Gastroesophageal sphincter (tissue), 3 donors: ENCODE results near the gene PDE11A.

ENCODE experiments used
- EP300 ChIP-seq: sonication (generic); formaldehyde crosslinking; IDR thresholded peaks from one replicate; pipeline ENCODE4 v1.6.1; 2017; ENCODE audit warnings: antibody characterized with exemption, mild to moderate bottlenecking
- POLR2A ChIP-seq, 2 donors: fragments of 450-650 bp; IDR thresholded peaks; one replicate each; pipeline ENCODE4 v1.6.1; 2017; ENCODE audit warnings: antibody characterized with exemption in 2 of 2, mild to moderate bottlenecking in 2 of 2, moderate library complexity in 1 of 2
- TF ChIP-seq, protein P1 (sequence below), 4 experiments: fragments of 200-600 bp in 2 of 4; fragments of 450-650 bp in 2 of 4; sonication (generic) in 1 of 4; IDR thresholded peaks; one replicate each; pipeline ENCODE4 v1.5.1; 2017 to 2019; ENCODE audit warnings: antibody characterized with exemption in 4 of 4, mild to moderate bottlenecking in 2 of 4, moderate library complexity in 2 of 4

DNA sequence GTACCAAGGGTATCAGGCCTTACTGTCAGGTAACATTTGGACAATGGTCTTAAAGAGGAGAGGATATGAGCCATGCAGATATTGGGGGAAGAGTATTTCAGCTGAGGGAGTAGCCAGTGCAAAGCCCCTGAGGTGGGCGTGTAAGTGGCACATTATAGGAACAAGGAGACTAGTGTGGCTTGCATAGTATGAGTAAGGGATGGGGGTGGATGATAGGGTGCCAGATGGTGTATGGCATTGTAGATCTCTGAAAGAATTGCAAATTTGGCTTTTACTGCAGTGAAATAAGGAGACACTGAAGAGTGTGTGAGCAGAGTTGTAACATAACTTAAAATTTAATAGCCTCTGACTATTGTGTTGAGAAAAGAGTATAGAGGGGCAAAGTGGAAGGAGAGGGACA is 244.0 kb downstream of the PDE11A start:
- no peak for TF ChIP-seq POLR2A (IDR thresholded peaks at IDR 0.05)
- no peak for TF ChIP-seq EP300
- TF ChIP-seq, protein P1, sequence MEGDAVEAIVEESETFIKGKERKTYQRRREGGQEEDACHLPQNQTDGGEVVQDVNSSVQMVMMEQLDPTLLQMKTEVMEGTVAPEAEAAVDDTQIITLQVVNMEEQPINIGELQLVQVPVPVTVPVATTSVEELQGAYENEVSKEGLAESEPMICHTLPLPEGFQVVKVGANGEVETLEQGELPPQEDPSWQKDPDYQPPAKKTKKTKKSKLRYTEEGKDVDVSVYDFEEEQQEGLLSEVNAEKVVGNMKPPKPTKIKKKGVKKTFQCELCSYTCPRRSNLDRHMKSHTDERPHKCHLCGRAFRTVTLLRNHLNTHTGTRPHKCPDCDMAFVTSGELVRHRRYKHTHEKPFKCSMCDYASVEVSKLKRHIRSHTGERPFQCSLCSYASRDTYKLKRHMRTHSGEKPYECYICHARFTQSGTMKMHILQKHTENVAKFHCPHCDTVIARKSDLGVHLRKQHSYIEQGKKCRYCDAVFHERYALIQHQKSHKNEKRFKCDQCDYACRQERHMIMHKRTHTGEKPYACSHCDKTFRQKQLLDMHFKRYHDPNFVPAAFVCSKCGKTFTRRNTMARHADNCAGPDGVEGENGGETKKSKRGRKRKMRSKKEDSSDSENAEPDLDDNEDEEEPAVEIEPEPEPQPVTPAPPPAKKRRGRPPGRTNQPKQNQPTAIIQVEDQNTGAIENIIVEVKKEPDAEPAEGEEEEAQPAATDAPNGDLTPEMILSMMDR (IDR thresholded peaks at IDR 0.05), result no peak
